ENCODE results near the gene TMEM260.

Gene TMEM260

GRCh38 chr14:56579345-56580220, at the start of gene TMEM260:
TMEM260 (plus strand) TSS chr14:56579798; CDS start chr14:56579915, 117 bp downstream.
- peak; percentile 74 to 85 for DNase-seq (ENCODE audit: low read depth in 2 of 2, low spot score in 1 of 2)

- DNase-seq (ENCODE audit: low read depth in 2 of 2, low spot score in 1 of 2) = no peak
These were observed 47.1 kb upstream of the TMEM260 start for GRCh38 chr14:56532546-56532945.

- no peak for DNase-seq (ENCODE audit: low read depth in 2 of 2, low spot score in 1 of 2)
These were observed 44.9 kb upstream of the TMEM260 start for GRCh38 chr14:56534656-56535055.

GRCh38 chr14:56539862-56540261, 39.7 kb upstream of the TMEM260 start:
- no peak for DNase-seq (ENCODE audit: low read depth in 2 of 2, low spot score in 1 of 2)

GRCh38 chr14:56543436-56543835, 36.2 kb upstream of the TMEM260 start:
- DNase-seq (ENCODE audit: low read depth in 2 of 2, low spot score in 1 of 2) = no peak

GRCh38 chr14:56549721-56550120, 29.9 kb upstream of the TMEM260 start:
- DNase-seq (ENCODE audit: low read depth in 2 of 2, low spot score in 1 of 2) = no peak

GRCh38 chr14:56552615-56553014, 27.0 kb upstream of the TMEM260 start:
- no peak for DNase-seq (ENCODE audit: low read depth in 2 of 2, low spot score in 1 of 2)

GRCh38 chr14:56554301-56554700, 25.3 kb upstream of the TMEM260 start:
- DNase-seq (ENCODE audit: low read depth in 2 of 2, low spot score in 1 of 2) = no peak

- DNase-seq (ENCODE audit: low read depth in 2 of 2, low spot score in 1 of 2) = no peak
These were observed 23.6 kb upstream of the TMEM260 start for GRCh38 chr14:56555921-56556570.

- no peak for DNase-seq (ENCODE audit: low read depth in 2 of 2, low spot score in 1 of 2)
These were observed 20.4 kb upstream of the TMEM260 start for GRCh38 chr14:56559182-56559581.

- no peak for DNase-seq (ENCODE audit: low read depth in 2 of 2, low spot score in 1 of 2)
These were observed 18.0 kb upstream of the TMEM260 start for GRCh38 chr14:56561606-56562005.

- no peak for DNase-seq (ENCODE audit: low read depth in 2 of 2, low spot score in 1 of 2)
These were observed 16.7 kb upstream of the TMEM260 start for GRCh38 chr14:56562883-56563282.

- no peak for DNase-seq (ENCODE audit: low read depth in 2 of 2, low spot score in 1 of 2)
These were observed 10.4 kb upstream of the TMEM260 start for GRCh38 chr14:56569174-56569573.

- DNase-seq (ENCODE audit: low read depth in 2 of 2, low spot score in 1 of 2) = no peak
These were observed 9.3 kb upstream of the TMEM260 start for GRCh38 chr14:56570295-56570694.

- no peak for DNase-seq (ENCODE audit: low read depth in 2 of 2, low spot score in 1 of 2)
These were observed 668 bp downstream of the TMEM260 start for GRCh38 chr14:56580221-56580711.

- DNase-seq (ENCODE audit: low read depth in 2 of 2, low spot score in 1 of 2) = no peak
These were observed 1.6 kb downstream of the TMEM260 start for GRCh38 chr14:56581041-56581727.

GRCh38 chr14:56585461-56586084, 6.0 kb downstream of the TMEM260 start:
- no peak for DNase-seq (ENCODE audit: low read depth in 2 of 2, low spot score in 1 of 2)

GRCh38 chr14:56587701-56588100, 8.1 kb downstream of the TMEM260 start:
- DNase-seq (ENCODE audit: low read depth in 2 of 2, low spot score in 1 of 2) = no peak

- no peak for DNase-seq (ENCODE audit: low read depth in 2 of 2, low spot score in 1 of 2)
These were observed 10.9 kb downstream of the TMEM260 start for GRCh38 chr14:56590535-56590960.

GRCh38 chr14:56592746-56593544, 13.3 kb downstream of the TMEM260 start:
- no peak for DNase-seq (ENCODE audit: low read depth in 2 of 2, low spot score in 1 of 2)

All from stimulated activated CD8-positive, alpha-beta memory T cell treated with anti-CD3 and anti-CD28 coated beads, Interleukin-4, amount 100 ng/mL, for 1 hour (primary cell).